ENCODE data around the gene DCAF6. TPM values are rescaled to one million over a fixed set of nuclear protein-coding genes. Genes with fewer than 3 reads are reported as not detected.
A peak's percentile ranks its signal among the peaks of the same experiment; 100 is the strongest.

DCAF6 gene
- total and polyA plus RNA-seq, 9 donors = 91.0 to 130 (median 110) TPM

DNA sequence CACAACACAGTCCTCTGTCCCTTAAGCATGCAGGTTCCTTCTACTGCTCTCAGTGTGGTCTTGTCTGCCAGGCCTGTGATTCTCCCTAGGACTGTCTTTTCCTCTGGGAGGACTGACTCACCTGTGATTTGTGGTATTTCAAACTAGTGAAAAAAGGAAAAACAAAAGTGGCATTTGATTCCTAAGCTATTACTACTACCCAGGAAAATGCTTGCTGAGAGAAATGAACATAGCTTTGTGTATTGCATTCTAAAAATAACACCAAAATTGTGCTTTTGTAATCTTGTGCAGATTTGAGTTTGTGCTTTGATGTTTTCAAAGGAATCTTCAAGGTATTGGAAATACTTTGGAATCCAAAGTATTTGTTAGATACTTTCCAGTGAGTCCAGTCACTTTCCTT lies 143.3 kb downstream of the DCAF6 start:
- no peak for DNase-seq

DNA sequence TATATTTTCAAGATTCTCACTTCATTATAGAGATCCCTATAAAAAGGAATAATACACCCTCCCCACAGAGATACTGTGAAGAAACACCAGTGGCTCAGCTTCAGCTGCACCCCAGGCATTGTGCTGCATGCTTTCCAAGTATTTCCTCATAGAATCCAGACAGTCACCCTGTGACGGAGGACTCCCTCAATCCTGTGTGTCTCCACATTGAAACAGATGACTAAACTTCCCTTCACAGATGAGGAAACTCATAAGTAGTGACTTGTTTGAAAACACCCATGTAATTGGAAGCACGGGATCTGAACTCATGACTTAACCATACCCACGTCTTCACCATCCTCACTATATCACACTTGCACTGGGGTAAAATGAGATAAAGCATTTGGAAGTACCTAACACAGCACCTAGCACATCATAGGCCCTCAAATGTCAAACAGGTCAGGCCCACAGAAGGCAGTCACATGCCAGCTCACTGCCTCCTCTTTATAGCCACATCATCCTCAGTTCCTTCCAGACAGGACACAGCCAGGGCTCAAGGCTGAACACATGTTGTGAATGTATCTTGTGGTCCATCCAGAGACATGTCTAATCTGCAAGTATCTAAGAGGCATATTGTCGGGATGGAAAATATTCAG lies 145.0 kb downstream of the DCAF6 start:
- Histone ChIP-seq H3K27me3 (ENCODE audit: control insufficient read depth, insufficient read depth, low read length) (no peaks in the 10 kb centered on the region), H3K27ac (ENCODE audit: low read length) (no peak overlapping the region), H3K9me3 (replicated peaks; ENCODE audit: control insufficient read depth, low read depth, low read length) (no peaks in the 10 kb centered on the region), H3K36me3 (ENCODE audit: control insufficient read depth, insufficient read depth, low read length) (peaks cover 47% of the 10 kb centered on the region), H3K4me1 (ENCODE audit: control insufficient read depth, insufficient read depth, low read length) (peaks cover 10% of the 10 kb centered on the region), H3K4me3 (ENCODE audit: low read length) (no peak overlapping the region)
- WGBS (ENCODE audit: insufficient coverage) = no CpG with 5 or more reads among the region's 4 CpGs
- peak; percentile 17 for DNase-seq

More for the DNA sequence above, 143.3 kb downstream of the DCAF6 start:
- Histone ChIP-seq H3K36me3 (ENCODE audit: control insufficient read depth, insufficient read depth, low read length) (peaks cover 56% of the 10 kb centered on the region), H3K27ac (ENCODE audit: low read length) (no peak overlapping the region), H3K9me3 (replicated peaks; ENCODE audit: control insufficient read depth, low read depth, low read length) (no peaks in the 10 kb centered on the region), H3K27me3 (ENCODE audit: control insufficient read depth, insufficient read depth, low read length) (no peaks in the 10 kb centered on the region), H3K4me1 (ENCODE audit: control insufficient read depth, insufficient read depth, low read length) (peaks cover 1% of the 10 kb centered on the region), H3K4me3 (ENCODE audit: low read length) (no peak overlapping the region)

DNA sequence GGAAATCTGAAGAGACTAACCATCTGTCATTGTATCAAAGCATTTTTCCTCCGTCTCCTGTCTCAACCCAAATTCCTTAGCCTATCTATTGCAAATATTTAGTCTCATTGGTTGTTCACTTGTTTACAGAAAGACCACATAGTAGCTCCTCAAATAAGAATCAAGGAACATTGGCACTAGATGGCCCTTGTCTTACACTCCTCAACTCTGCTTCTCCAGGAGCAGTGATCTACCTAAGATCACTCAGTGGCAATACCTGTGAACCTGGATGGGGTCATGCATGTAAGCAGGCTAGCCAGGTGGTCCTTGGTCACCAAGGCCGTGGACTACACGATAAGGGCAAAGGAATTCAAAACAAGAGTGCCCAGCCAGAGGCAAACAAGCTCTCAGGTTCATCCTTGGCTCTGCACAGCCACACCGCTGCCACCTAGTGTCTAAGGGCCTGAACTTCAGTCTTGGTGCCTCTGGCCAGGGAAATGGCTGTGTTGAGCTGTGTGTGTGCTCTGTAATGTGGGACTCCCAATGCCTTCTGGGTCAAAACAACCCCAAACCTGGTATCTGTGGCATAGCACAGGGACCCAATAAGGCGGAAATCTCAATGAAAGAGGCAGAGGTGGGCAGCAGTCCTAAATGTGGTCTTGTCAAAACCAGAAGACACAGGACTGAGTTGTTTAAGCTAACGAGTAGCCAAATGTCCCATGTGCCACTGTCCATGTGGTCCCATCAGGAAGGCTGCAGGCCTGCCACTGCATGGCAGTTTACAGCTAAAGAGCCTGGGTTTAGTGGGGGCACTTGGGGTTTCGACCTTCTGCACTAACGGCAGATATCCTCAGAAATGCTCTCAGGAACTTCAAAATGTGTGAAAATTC lies 145.8 kb downstream of the DCAF6 start:
- Histone ChIP-seq H3K36me3 (ENCODE audit: control insufficient read depth, insufficient read depth, low read length) (peaks cover 44% of the 10 kb centered on the region), H3K27me3 (ENCODE audit: control insufficient read depth, insufficient read depth, low read length) (no peaks in the 10 kb centered on the region), H3K4me1 (ENCODE audit: control insufficient read depth, insufficient read depth, low read length) (peaks cover 10% of the 10 kb centered on the region), H3K27ac (ENCODE audit: low read length) (no peak overlapping the region), H3K9me3 (replicated peaks; ENCODE audit: control insufficient read depth, low read depth, low read length) (no peaks in the 10 kb centered on the region), H3K4me3 (ENCODE audit: low read length) (no peak overlapping the region)
- 55% methylated on average over 4 of the region's 8 CpGs for WGBS (ENCODE audit: insufficient coverage)
- DNase-seq = peak; percentile 75

DNA sequence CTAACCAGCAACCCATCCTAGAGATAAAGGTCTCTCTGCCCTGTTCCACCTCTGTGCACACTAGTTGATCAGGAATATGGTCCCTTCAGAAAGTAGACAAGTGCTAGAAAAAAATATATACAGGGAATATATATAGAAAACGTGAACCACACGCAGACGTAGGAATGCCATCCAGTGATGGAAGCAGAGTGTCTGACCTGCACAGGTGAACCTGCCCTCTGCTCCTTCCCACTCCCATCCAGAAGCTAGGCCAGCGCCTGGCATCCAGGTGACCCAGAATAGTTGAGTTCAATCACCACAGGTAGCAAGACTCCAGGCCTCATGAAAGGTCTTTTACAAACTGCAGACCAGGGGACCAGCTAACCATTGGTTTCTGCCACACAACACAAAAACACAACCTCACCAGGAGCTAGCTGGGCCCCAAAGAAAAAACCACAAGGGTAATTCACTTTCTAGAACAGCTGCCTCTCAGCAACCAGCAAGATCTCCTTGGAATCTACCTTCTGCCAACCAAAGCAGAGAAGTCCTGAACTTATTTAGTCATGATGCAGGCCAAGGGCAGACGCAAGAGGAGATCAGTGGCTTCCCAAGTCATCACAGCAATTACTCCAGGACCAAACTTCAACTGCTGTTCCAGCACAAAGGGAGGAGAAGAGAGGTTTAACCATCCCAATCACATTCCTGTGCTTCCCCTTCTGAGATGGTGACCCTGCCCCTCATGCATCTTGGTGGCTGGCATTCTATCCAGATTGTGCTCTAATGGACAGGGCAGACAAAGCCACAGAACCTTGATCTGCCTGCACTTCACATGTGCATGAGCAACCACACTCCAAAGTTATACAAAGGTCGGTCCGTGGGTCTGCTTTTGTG lies 147.2 kb downstream of the DCAF6 start:
- Histone ChIP-seq H3K27ac (ENCODE audit: low read length) (no peak overlapping the region), H3K4me1 (ENCODE audit: control insufficient read depth, insufficient read depth, low read length) (peaks cover 10% of the 10 kb centered on the region), H3K9me3 (replicated peaks; ENCODE audit: control insufficient read depth, low read depth, low read length) (no peaks in the 10 kb centered on the region), H3K27me3 (ENCODE audit: control insufficient read depth, insufficient read depth, low read length) (no peaks in the 10 kb centered on the region), H3K4me3 (ENCODE audit: low read length) (no peak overlapping the region), H3K36me3 (ENCODE audit: control insufficient read depth, insufficient read depth, low read length) (peaks cover 37% of the 10 kb centered on the region)
- 82% methylated on average over 3 of the region's 7 CpGs for WGBS (ENCODE audit: insufficient coverage)
- DNase-seq = no peak

DNA sequence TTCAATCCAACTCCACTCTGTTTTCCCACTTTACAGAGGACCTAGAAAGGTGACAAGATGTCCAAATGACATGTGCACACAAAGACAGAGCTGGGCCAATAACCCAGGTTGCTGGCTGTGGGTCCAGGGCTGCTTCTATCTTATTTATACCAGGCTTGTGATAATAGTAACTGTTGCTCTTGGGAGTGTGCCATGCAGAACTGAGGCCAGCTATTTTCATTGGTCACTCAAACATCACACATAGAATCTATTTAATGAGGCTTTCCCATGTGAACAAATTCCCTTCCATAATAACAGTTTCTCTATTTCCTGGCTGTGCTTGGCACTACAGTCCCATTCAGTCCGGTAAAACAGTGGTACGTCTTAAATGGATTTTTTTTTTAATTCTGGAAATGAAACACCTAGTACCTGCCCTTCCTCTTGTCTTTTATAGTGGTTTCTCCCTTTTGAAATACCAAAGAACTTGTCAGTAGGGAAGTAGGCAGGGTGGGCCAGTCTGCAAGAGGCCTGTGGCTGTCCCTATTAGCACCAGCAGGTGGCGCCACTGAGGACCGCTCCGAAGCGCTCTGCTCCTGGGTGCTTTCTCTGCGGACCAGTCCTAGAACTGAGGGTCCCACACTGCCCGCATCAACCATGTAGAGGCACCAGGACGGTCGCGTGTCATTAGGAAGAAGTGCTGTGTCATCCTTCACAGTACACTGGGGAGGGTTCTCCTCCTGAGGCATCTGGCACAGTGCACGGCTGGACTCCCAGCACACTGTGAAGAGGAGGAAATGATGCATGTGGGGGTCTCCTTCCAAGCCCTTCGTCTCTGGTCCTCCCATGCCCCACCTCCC lies 148.1 kb downstream of the DCAF6 start:
- Histone ChIP-seq H3K9me3 (replicated peaks; ENCODE audit: control insufficient read depth, low read depth, low read length) (no peaks in the 10 kb centered on the region), H3K4me1 (ENCODE audit: control insufficient read depth, insufficient read depth, low read length) (peaks cover 10% of the 10 kb centered on the region), H3K27ac (ENCODE audit: low read length) (no peak overlapping the region), H3K4me3 (ENCODE audit: low read length) (no peak overlapping the region), H3K36me3 (ENCODE audit: control insufficient read depth, insufficient read depth, low read length) (peaks cover 37% of the 10 kb centered on the region), H3K27me3 (ENCODE audit: control insufficient read depth, insufficient read depth, low read length) (no peaks in the 10 kb centered on the region)
- peak; percentile 54 for DNase-seq
- WGBS (ENCODE audit: insufficient coverage) = 25% methylated on average over 7 of the region's 13 CpGs

DNA sequence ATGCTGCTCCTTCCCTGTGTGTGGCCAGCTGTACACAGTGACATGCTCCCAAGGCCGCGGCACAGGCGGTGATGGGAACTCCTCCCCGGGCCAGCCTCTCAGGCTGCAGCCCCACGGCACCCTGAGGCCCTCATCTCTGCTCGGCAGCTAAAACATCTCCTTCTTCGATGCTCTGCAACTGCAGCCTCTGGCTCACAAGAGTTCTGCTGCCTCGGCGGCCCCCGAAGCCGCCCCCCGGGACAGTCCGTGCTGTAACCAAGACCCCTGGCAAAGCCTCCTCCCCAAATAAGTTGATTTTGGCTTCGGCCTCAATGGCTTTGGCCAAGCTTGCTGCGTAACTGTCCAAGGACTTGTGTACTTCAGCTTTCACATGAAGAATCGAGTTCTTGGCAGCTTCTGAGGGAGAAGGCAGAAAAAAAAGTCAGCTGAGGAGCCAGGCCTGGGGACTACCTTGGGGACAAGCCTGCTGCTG lies 149.0 kb downstream of the DCAF6 start:
- H3K9me3 ChIP-seq (replicated peaks; ENCODE audit: control insufficient read depth, low read depth, low read length) = no peaks in the 10 kb centered on the region
- H3K36me3 ChIP-seq (ENCODE audit: control insufficient read depth, insufficient read depth, low read length) = peaks cover 39% of the 10 kb centered on the region
- peak; percentile 89 for DNase-seq
- no peak overlapping the region for H3K27ac ChIP-seq (ENCODE audit: low read length)
- peaks cover 10% of the 10 kb centered on the region for H3K4me1 ChIP-seq (ENCODE audit: control insufficient read depth, insufficient read depth, low read length)
- H3K4me3 ChIP-seq (ENCODE audit: low read length) = no peak overlapping the region
- WGBS (ENCODE audit: insufficient coverage) = 50% methylated on average over 14 of the region's 16 CpGs
- H3K27me3 ChIP-seq (ENCODE audit: control insufficient read depth, insufficient read depth, low read length) = no peaks in the 10 kb centered on the region

DNA sequence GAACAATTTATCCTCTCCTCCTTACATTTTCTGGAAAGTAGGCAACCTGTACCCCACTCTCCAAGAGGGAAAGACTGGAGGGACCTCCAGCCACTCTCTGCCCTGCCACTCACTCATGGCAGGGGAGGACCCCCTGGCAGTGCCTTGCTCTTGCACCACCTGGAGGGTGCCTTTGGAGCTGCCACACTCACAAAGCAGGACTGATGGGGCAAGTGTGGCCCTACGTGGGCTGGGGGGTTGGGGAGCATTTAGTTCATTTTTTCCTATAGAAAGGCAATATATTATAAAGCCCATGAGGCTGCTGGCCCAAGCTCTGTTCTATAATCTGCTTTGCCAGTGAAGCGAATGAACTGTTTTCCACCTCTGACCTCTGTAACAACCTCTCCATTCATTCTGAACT lies 150.0 kb downstream of the DCAF6 start:
- no peak for DNase-seq
- Histone ChIP-seq H3K9me3 (replicated peaks; ENCODE audit: control insufficient read depth, low read depth, low read length) (no peaks in the 10 kb centered on the region), H3K4me3 (ENCODE audit: low read length) (no peak overlapping the region), H3K4me1 (ENCODE audit: control insufficient read depth, insufficient read depth, low read length) (peaks cover 10% of the 10 kb centered on the region), H3K27ac (ENCODE audit: low read length) (no peak overlapping the region), H3K27me3 (ENCODE audit: control insufficient read depth, insufficient read depth, low read length) (no peaks in the 10 kb centered on the region), H3K36me3 (ENCODE audit: control insufficient read depth, insufficient read depth, low read length) (peaks cover 40% of the 10 kb centered on the region)
- no CpG with 5 or more reads among the region's 2 CpGs for WGBS (ENCODE audit: insufficient coverage)

DNA sequence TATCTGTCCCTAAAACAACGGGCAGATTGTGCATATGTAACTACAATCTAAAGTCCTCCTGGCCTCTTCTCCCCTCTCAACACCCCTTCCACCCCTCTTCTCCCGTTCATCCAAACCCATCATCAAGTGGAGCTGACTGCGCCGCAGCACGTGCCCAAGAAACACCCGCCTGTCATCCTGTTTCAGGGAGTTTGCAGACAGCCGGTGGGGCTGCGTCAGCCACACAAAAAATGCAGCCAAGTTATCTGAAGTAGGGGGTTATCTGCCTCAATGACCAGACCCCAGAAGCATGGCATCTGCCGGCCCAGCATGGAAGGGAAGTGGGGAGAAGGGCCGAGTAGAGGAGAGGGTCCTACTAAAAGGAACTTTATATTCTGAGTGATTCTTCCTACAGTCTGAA lies 151.2 kb downstream of the DCAF6 start:
- no peaks in the 10 kb centered on the region for H3K27me3 ChIP-seq (ENCODE audit: control insufficient read depth, insufficient read depth, low read length)
- H3K9me3 ChIP-seq (replicated peaks; ENCODE audit: control insufficient read depth, low read depth, low read length) = no peaks in the 10 kb centered on the region
- peaks cover 10% of the 10 kb centered on the region for H3K4me1 ChIP-seq (ENCODE audit: control insufficient read depth, insufficient read depth, low read length)
- no peak overlapping the region for H3K27ac ChIP-seq (ENCODE audit: low read length)
- WGBS (ENCODE audit: insufficient coverage) = 94% methylated on average over 7 of the region's 10 CpGs
- peaks cover 38% of the 10 kb centered on the region for H3K36me3 ChIP-seq (ENCODE audit: control insufficient read depth, insufficient read depth, low read length)
- DNase-seq = no peak
- no peak overlapping the region for H3K4me3 ChIP-seq (ENCODE audit: low read length)

DNA sequence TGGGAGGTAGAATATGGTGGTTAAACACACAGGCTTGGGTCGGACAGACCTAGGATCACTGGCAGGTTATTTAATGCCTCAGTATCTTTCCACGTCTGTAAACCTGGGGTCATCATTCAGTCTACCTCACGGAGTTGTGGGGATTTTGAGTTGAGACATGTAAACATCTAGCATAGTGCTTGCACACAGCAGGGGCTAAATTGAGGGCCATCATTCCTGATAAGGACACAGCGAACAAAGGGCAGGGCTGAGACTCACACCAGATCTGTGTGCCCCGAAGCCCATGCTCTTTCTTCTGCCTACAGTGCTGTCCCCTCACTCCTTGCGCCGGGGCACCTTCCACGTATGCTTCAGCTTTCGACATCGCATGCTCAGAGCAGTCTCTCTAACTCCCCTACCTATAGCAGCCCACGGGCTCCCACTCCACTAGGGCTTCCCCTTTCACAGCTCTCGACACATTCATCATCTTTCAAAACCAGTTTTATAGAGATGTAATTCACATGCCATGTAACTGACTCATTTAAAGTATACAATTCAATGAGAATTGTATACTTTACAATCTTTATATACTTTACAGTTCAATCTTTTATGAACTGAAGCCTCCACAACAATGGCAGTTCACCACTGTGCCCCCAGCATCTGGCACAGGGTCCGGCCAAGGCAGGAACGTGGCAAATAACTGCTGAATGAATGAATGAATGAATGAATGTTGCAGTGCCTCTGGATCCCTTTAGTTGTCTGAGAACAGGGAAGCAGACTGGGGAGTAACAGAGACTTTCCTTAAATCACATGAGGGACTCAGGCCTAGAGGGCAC lies 152.2 kb downstream of the DCAF6 start:
- no peak overlapping the region for H3K27ac ChIP-seq (ENCODE audit: low read length)
- H3K9me3 ChIP-seq (replicated peaks; ENCODE audit: control insufficient read depth, low read depth, low read length) = no peaks in the 10 kb centered on the region
- peaks cover 10% of the 10 kb centered on the region for H3K4me1 ChIP-seq (ENCODE audit: control insufficient read depth, insufficient read depth, low read length)
- DNase-seq = no peak
- no peak overlapping the region for H3K4me3 ChIP-seq (ENCODE audit: low read length)
- 93% methylated on average over 13 of the region's 14 CpGs for WGBS (ENCODE audit: insufficient coverage)
- H3K36me3 ChIP-seq (ENCODE audit: control insufficient read depth, insufficient read depth, low read length) = peaks cover 31% of the 10 kb centered on the region
- no peaks in the 10 kb centered on the region for H3K27me3 ChIP-seq (ENCODE audit: control insufficient read depth, insufficient read depth, low read length)
